DOHH2 (cell line): Measurements from ENCODE around the gene TUBA1A.
"Not testable (repeated sequence)": the region's sequence is repeated elsewhere in the genome, so short reads cannot be mapped to it uniquely, and the experiment has no call there.

Source experiments
- H3F3A ChIP-seq: fragments of 200-600 bp; sonication (generic), shearing (Covaris generic); 2 replicates; pipeline ENCODE4 v1.6.0; 2016; ENCODE audit warnings: antibody characterized with exemption, mild to moderate bottlenecking; ENCODE audit not compliant: control insufficient read depth, insufficient read depth
- H3K27ac ChIP-seq: fragments of 200-600 bp; sonication (generic); 2 replicates; pipeline ENCODE4 v1.5.1; 2014; ENCODE audit warnings: low read depth, mild to moderate bottlenecking, low read length, moderate library complexity
- H3K27me3 ChIP-seq: fragments of 200-600 bp; sonication (generic); 2 replicates; pipeline ENCODE4 v1.6.1; 2014; ENCODE audit warnings: mild to moderate bottlenecking, low read length, mixed read lengths; ENCODE audit not compliant: control insufficient read depth
- H3K36me3 ChIP-seq: fragments of 200-600 bp; sonication (generic); 2 replicates; pipeline ENCODE4 v1.6.1; 2014; ENCODE audit warnings: mild to moderate bottlenecking, low read length, moderate library complexity, mixed read lengths; ENCODE audit not compliant: control insufficient read depth
- H3K4me1 ChIP-seq: fragments of 200-600 bp; sonication (generic); 2 replicates; pipeline ENCODE4 v1.6.1; 2014; ENCODE audit warnings: mild to moderate bottlenecking, low read length, mixed read lengths; ENCODE audit not compliant: control insufficient read depth
- H3K4me2 ChIP-seq: fragments of 200-600 bp; sonication (generic); 2 replicates; pipeline ENCODE4 v1.6.0; 2014; ENCODE audit warnings: mild to moderate bottlenecking, low read length, moderate library complexity
- H3K4me3 ChIP-seq: fragments of 200-600 bp; sonication (generic); 2 replicates; pipeline ENCODE4 v1.5.1; 2014; ENCODE audit warnings: mild to moderate bottlenecking, low read length, mixed read lengths
- H3K79me2 ChIP-seq: fragments of 200-600 bp; sonication (generic); 2 replicates; pipeline ENCODE4 v1.6.1; 2014; ENCODE audit warnings: mild to moderate bottlenecking, low read length, mixed read lengths; ENCODE audit not compliant: control insufficient read depth
- H3K9me2 ChIP-seq: fragments of 200-600 bp; sonication (generic); replicated peaks from 2 replicates; pipeline ENCODE4 v1.6.1; 2014; ENCODE audit warnings: mild to moderate bottlenecking, low read length, mixed read lengths; ENCODE audit not compliant: control insufficient read depth
- H3K9me3 ChIP-seq: fragments of 200-600 bp; sonication (generic); 2 replicates; pipeline ENCODE4 v1.6.1; 2014; ENCODE audit warnings: antibody characterized with exemption, low read length, mixed read lengths; ENCODE audit not compliant: control insufficient read depth, insufficient read depth
- H4K20me1 ChIP-seq: fragments of 200-600 bp; sonication (generic); 2 replicates; pipeline ENCODE4 v1.6.0; 2014; ENCODE audit warnings: low read depth, mild to moderate bottlenecking, antibody characterized with exemption, low read length, moderate library complexity; ENCODE audit not compliant: control insufficient read depth, insufficient read depth
- EZH2phosphoT487 ChIP-seq: fragments of 200-600 bp; sonication (generic); IDR thresholded peaks from 2 replicates; pipeline ENCODE4 v1.6.1; 2017; ENCODE audit warnings: borderline replicate concordance, mild to moderate bottlenecking, antibody characterized with exemption, low read length, moderate library complexity, mixed read lengths
- TF ChIP-seq, protein P1 (sequence below): fragments of 200-600 bp; sonication (generic); IDR thresholded peaks from one replicate; pipeline ENCODE4 v1.5.1; 2014; ENCODE audit warnings: antibody characterized with exemption, mild to moderate bottlenecking, low read depth, low read length; ENCODE audit not compliant: poor library complexity, severe bottlenecking

Gene TUBA1A

GRCh38 chr12:49197256-49197655 lies 8.4 kb upstream of the TUBA1A start:
- H3K27me3 ChIP-seq, result no peaks in the 10 kb centered on the region
- H4K20me1 ChIP-seq, result no peaks in the 10 kb centered on the region
- no peaks in the 10 kb centered on the region for H3F3A ChIP-seq
- no peaks in the 10 kb centered on the region for H3K9me3 ChIP-seq
- H3K79me2 ChIP-seq, result no peaks in the 10 kb centered on the region
- TF ChIP-seq, protein P1, sequence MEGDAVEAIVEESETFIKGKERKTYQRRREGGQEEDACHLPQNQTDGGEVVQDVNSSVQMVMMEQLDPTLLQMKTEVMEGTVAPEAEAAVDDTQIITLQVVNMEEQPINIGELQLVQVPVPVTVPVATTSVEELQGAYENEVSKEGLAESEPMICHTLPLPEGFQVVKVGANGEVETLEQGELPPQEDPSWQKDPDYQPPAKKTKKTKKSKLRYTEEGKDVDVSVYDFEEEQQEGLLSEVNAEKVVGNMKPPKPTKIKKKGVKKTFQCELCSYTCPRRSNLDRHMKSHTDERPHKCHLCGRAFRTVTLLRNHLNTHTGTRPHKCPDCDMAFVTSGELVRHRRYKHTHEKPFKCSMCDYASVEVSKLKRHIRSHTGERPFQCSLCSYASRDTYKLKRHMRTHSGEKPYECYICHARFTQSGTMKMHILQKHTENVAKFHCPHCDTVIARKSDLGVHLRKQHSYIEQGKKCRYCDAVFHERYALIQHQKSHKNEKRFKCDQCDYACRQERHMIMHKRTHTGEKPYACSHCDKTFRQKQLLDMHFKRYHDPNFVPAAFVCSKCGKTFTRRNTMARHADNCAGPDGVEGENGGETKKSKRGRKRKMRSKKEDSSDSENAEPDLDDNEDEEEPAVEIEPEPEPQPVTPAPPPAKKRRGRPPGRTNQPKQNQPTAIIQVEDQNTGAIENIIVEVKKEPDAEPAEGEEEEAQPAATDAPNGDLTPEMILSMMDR, result no peak
- no peak for TF ChIP-seq EZH2phosphoT487
- H3K4me3 ChIP-seq, result no peak overlapping the region
- H3K4me1 ChIP-seq, result peaks cover 22% of the 10 kb centered on the region
- no peaks in the 10 kb centered on the region for H3K9me2 ChIP-seq
- no peak overlapping the region for H3K27ac ChIP-seq
- 0 out of 2 replicates have a peak overlapping the region, but pooled peaks have one; percentile 12 for H3K4me2 ChIP-seq
- H3K36me3 ChIP-seq, result no peaks in the 10 kb centered on the region

- H3K4me2 ChIP-seq, result no peak overlapping the region
Measured at GRCh38 chr12:49195736-49196135, 6.9 kb upstream of the TUBA1A start.

GRCh38 chr12:49193746-49194145 lies 4.9 kb upstream of the TUBA1A start:
- not testable (repeated sequence) for H3K27ac ChIP-seq, H3K36me3 ChIP-seq, H4K20me1 ChIP-seq, H3K4me2 ChIP-seq, H3K79me2 ChIP-seq, H3K9me2 ChIP-seq, H3K9me3 ChIP-seq, H3K4me3 ChIP-seq, H3K27me3 ChIP-seq, H3F3A ChIP-seq
- peaks cover 18% of the 10 kb centered on the region for H3K4me1 ChIP-seq

More at GRCh38 chr12:49195736-49196135, 6.9 kb upstream of the TUBA1A start:
- no peaks in the 10 kb centered on the region for H3F3A ChIP-seq
- TF ChIP-seq, protein P1, result no peak
- TF ChIP-seq EZH2phosphoT487, result no peak
- H3K4me1 ChIP-seq, result peaks cover 9% of the 10 kb centered on the region
- H3K79me2 ChIP-seq, result no peaks in the 10 kb centered on the region
- H3K27me3 ChIP-seq, result no peaks in the 10 kb centered on the region
- H3K9me3 ChIP-seq, result no peaks in the 10 kb centered on the region
- H4K20me1 ChIP-seq, result no peaks in the 10 kb centered on the region
- no peaks in the 10 kb centered on the region for H3K9me2 ChIP-seq
- H3K27ac ChIP-seq, result no peak overlapping the region
- no peaks in the 10 kb centered on the region for H3K36me3 ChIP-seq
- H3K4me3 ChIP-seq, result no peak overlapping the region

- H3K36me3 ChIP-seq, H3K4me2 ChIP-seq, H3K4me3 ChIP-seq, H3K9me3 ChIP-seq, H3K27me3 ChIP-seq, H3K27ac ChIP-seq, H4K20me1 ChIP-seq, H3K9me2 ChIP-seq: not testable (repeated sequence)
- Histone ChIP-seq H3F3A (peaks cover 11% of the 10 kb centered on the region), H3K79me2 (peaks cover 15% of the 10 kb centered on the region), H3K4me1 (peaks cover 21% of the 10 kb centered on the region)
Measured at GRCh38 chr12:49191498-49191897, 2.6 kb upstream of the TUBA1A start.
